Measurements from ENCODE around the gene MSGN1. TPM values are rescaled to one million over a fixed set of nuclear protein-coding genes. Genes with fewer than 3 reads are reported as not detected.

Gene MSGN1
- total and polyA plus RNA-seq, 4 donors = not detected

- 93 to 96% methylated on average over 1 of the region's 1 CpG for WGBS, 2 donors
- H3K4me1 ChIP-seq (ENCODE audit: control insufficient read depth in 5 of 5, insufficient read depth in 5 of 5, low read length in 5 of 5) = peaks cover 0 to 3% (median 3%) of the 10 kb centered on the region in 5 donors
- TF ChIP-seq CTCF (IDR thresholded peaks at IDR 0.05; ENCODE audit: control extremely low read depth, extremely low read depth) = no peak
- DNase-seq (peak in 1 of 3 donors; percentile 26), ATAC-seq (ENCODE audit: insufficient read depth, low FRiP score) (no peak)
- no peaks in the 10 kb centered on the region for H3K9me3 ChIP-seq (ENCODE audit: control insufficient read depth in 4 of 4, insufficient read depth in 3 of 4, low read length in 3 of 4)
- H3K27ac ChIP-seq (ENCODE audit: low read depth in 1 of 2, low read length in 1 of 2) = no peak overlapping the region
- no peak overlapping the region for H3K9ac ChIP-seq (ENCODE audit: insufficient read depth in 1 of 2, low read length in 2 of 2)
- no peaks in the 10 kb centered on the region for H3K36me3 ChIP-seq (ENCODE audit: control insufficient read depth in 4 of 4, insufficient read depth in 4 of 4, low read length in 4 of 4)
- no peak overlapping the region for H3K4me3 ChIP-seq
- H3K27me3 ChIP-seq (ENCODE audit: control insufficient read depth in 3 of 3, insufficient read depth in 3 of 3, low read length in 2 of 3) = no peaks in the 10 kb centered on the region
These were observed 15.4 kb upstream of the MSGN1 start for GRCh38 chr2:17800693-17801458.

- ATAC-seq (ENCODE audit: insufficient read depth, low FRiP score) (no peak), DNase-seq (no peak)
- 42 to 47% methylated on average over 3 of the region's 3 CpGs for WGBS, 2 donors
- Histone ChIP-seq H3K4me1 (ENCODE audit: control insufficient read depth in 5 of 5, insufficient read depth in 5 of 5, low read length in 5 of 5) (peaks cover 0 to 3% (median 3%) of the 10 kb centered on the region in 5 donors), H3K27me3 (ENCODE audit: control insufficient read depth in 3 of 3, insufficient read depth in 3 of 3, low read length in 2 of 3) (no peaks in the 10 kb centered on the region), H3K4me3 (no peak overlapping the region), H3K9me3 (ENCODE audit: control insufficient read depth in 4 of 4, insufficient read depth in 3 of 4, low read length in 3 of 4) (no peaks in the 10 kb centered on the region), H3K36me3 (ENCODE audit: control insufficient read depth in 4 of 4, insufficient read depth in 4 of 4, low read length in 4 of 4) (no peaks in the 10 kb centered on the region), H3K9ac (ENCODE audit: insufficient read depth in 1 of 2, low read length in 2 of 2) (no peak overlapping the region), H3K27ac (ENCODE audit: low read depth in 1 of 2, low read length in 1 of 2) (no peak overlapping the region)
- TF ChIP-seq CTCF (IDR thresholded peaks at IDR 0.05; ENCODE audit: control extremely low read depth, extremely low read depth) = no peak
These were observed 12.8 kb upstream of the MSGN1 start for GRCh38 chr2:17803497-17803896.

GRCh38 chr2:17804358-17804757, 11.9 kb upstream of the MSGN1 start:
- Histone ChIP-seq H3K27me3 (ENCODE audit: control insufficient read depth in 3 of 3, insufficient read depth in 3 of 3, low read length in 2 of 3) (no peaks in the 10 kb centered on the region), H3K36me3 (ENCODE audit: control insufficient read depth in 4 of 4, insufficient read depth in 4 of 4, low read length in 4 of 4) (no peaks in the 10 kb centered on the region), H3K4me3 (no peak overlapping the region), H3K4me1 (ENCODE audit: control insufficient read depth in 5 of 5, insufficient read depth in 5 of 5, low read length in 5 of 5) (peaks cover 0 to 3% (median 3%) of the 10 kb centered on the region in 5 donors), H3K9ac (ENCODE audit: insufficient read depth in 1 of 2, low read length in 2 of 2) (no peak overlapping the region), H3K9me3 (ENCODE audit: control insufficient read depth in 4 of 4, insufficient read depth in 3 of 4, low read length in 3 of 4) (no peaks in the 10 kb centered on the region), H3K27ac (ENCODE audit: low read depth in 1 of 2, low read length in 1 of 2) (no peak overlapping the region)
- DNase-seq (no peak), ATAC-seq (ENCODE audit: insufficient read depth, low FRiP score) (no peak)
- no peak for TF ChIP-seq CTCF (IDR thresholded peaks at IDR 0.05; ENCODE audit: control extremely low read depth, extremely low read depth)
- WGBS, 2 donors = 37 to 52% methylated on average over 3 of the region's 3 CpGs

Data from lung (tissue), 12 donors.